MM.1S (cell line): ENCODE data around the gene UMOD.

Source experiments
- EZH2 ChIP-seq: fragments of 300-600 bp; sonication (generic); optimal IDR thresholded peaks from 2 replicates; pipeline ENCODE3; 2017; ENCODE audit warnings: low read depth, mild to moderate bottlenecking, antibody characterized with exemption, low read length, mixed read lengths
- TF ChIP-seq, protein P1 (sequence below): fragments of 300-600 bp; sonication (generic); IDR thresholded peaks from 2 replicates; pipeline ENCODE4 v1.5.1; 2016; ENCODE audit warnings: antibody characterized with exemption, low read length, mixed read lengths

DNA sequence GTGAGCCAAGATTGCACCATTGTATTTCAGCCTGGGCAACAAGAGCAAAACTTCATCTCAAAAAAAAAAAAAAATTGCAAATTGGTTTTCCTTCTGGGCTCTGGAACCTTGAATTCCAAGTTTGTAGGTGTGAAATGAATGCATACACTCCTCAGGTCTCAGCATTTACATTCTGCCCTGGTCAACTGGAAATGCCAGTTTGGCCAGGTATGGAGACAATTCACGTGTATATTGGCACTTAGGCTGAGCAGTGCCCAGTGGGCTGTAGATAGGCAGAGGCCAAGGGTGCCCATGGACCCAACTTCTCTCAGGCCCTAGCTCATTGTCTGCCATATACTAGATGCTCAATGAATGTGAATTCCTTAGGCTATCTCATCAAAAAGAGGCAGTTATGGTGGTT is 36.3 kb upstream of the UMOD start:
- TF ChIP-seq, protein P1, sequence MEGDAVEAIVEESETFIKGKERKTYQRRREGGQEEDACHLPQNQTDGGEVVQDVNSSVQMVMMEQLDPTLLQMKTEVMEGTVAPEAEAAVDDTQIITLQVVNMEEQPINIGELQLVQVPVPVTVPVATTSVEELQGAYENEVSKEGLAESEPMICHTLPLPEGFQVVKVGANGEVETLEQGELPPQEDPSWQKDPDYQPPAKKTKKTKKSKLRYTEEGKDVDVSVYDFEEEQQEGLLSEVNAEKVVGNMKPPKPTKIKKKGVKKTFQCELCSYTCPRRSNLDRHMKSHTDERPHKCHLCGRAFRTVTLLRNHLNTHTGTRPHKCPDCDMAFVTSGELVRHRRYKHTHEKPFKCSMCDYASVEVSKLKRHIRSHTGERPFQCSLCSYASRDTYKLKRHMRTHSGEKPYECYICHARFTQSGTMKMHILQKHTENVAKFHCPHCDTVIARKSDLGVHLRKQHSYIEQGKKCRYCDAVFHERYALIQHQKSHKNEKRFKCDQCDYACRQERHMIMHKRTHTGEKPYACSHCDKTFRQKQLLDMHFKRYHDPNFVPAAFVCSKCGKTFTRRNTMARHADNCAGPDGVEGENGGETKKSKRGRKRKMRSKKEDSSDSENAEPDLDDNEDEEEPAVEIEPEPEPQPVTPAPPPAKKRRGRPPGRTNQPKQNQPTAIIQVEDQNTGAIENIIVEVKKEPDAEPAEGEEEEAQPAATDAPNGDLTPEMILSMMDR = no peak
- no peak for TF ChIP-seq EZH2
